ENCODE data around the gene MPND.
A peak's percentile ranks its signal among the peaks of the same experiment; 100 is the strongest.

GRCh38 chr19:4352701-4353121 is 9.3 kb downstream of the MPND start:
- TF ChIP-seq CTCF (IDR thresholded peaks at IDR 0.05) (peak; percentile 76), GABPA (IDR thresholded peaks at IDR 0.05; ENCODE audit: low read depth) (no peak), TAF1 (IDR thresholded peaks at IDR 0.05; ENCODE audit: borderline replicate concordance, low read depth, low read length) (no peak), NRF1 (IDR thresholded peaks at IDR 0.05; ENCODE audit: low read depth, low read length) (no peak), RAD21 (IDR thresholded peaks at IDR 0.05; ENCODE audit: low read length) (peak; percentile 69), SIN3A (IDR thresholded peaks at IDR 0.05; ENCODE audit: borderline replicate concordance, low read depth, low read length) (no peak), FOXJ3 (CRISPR knock-in tag; IDR thresholded peaks at IDR 0.05) (no peak), SMC3 (IDR thresholded peaks at IDR 0.05; ENCODE audit: low read depth, low read length) (peak; percentile 51), EZH2phosphoT487 (IDR thresholded peaks at IDR 0.05; ENCODE audit: borderline replicate concordance, low read depth) (no peak)
